Ascending aorta (tissue), 2 donors: ENCODE results near the gene RNF40. TPM values are rescaled to one million over a fixed set of nuclear protein-coding genes. Genes with fewer than 3 reads are reported as not detected.
A peak's percentile ranks its signal among the peaks of the same experiment; 100 is the strongest.

Source experiments
- DNase-seq, 2 donors: peaks; one replicate each; pipeline ENCODE4 v3.0.0-alpha.2; 2019; ENCODE audit warnings: low spot score in 2 of 2
- H3K27ac ChIP-seq, 2 donors: fragments of 200-600 bp; sonication (generic); one replicate each; pipeline ENCODE4 v1.5.1; 2016 to 2017; ENCODE audit warnings: mild to moderate bottlenecking in 1 of 2
- H3K27me3 ChIP-seq: fragments of 200-600 bp; sonication (generic); one replicate; pipeline ENCODE4 v1.5.1; 2017
- H3K36me3 ChIP-seq, 2 donors: fragments of 200-600 bp; sonication (generic); one replicate each; pipeline ENCODE4 v1.5.1; 2016
- H3K4me1 ChIP-seq, 2 donors: fragments of 200-600 bp; sonication (generic); one replicate each; pipeline ENCODE4 v1.5.1; 2016 to 2017; ENCODE audit warnings: mild to moderate bottlenecking in 1 of 2
- H3K4me3 ChIP-seq, 2 donors: fragments of 200-600 bp; sonication (generic); one replicate each; pipeline ENCODE4 v1.5.1; 2016 to 2017; ENCODE audit warnings: mild to moderate bottlenecking in 1 of 2
- H3K9me3 ChIP-seq, 2 donors: fragments of 200-600 bp; sonication (generic); one replicate each; pipeline ENCODE4 v1.5.1; 2016
- intact Hi-C: fragments of 100-400 bp; cut with DNase I; formaldehyde crosslinking; loops from one replicate; pipeline ENCODE4 v1.15.1; 2023
- total RNA-seq: library from RNA; depleted of rRNA; stranded (reverse); fragments of >200 nt; gene quantifications from one replicate; pipeline ENCODE4 v1.1.0, GENCODE V29; 2016
- TF ChIP-seq, protein P1 (sequence below), 3 experiments: fragments of 200-600 bp in 2 of 3; fragments of 450-650 bp in 1 of 3; sonication (generic) in 2 of 3; IDR thresholded peaks; one replicate each; pipeline ENCODE4 v1.5.1; 2016 to 2019; ENCODE audit warnings: antibody characterized with exemption in 3 of 3, mild to moderate bottlenecking in 1 of 3, moderate library complexity in 1 of 3

Gene RNF40
- total RNA-seq, 1 donor from 2014 or later, result 66.3 TPM

GRCh38 chr16:30725418-30725792, 36.7 kb upstream of the RNF40 start:
- Histone ChIP-seq H3K36me3 (peaks cover 68 to 80% of the 10 kb centered on the region in 2 donors), H3K9me3 (no peaks in the 10 kb centered on the region), H3K4me1 (no peaks in the 10 kb centered on the region), H3K27ac (peak overlapping the region in 1 of 2 donors; percentile 8), H3K27me3 (no peaks in the 10 kb centered on the region), H3K4me3 (no peak overlapping the region)
- TF ChIP-seq, protein P1, sequence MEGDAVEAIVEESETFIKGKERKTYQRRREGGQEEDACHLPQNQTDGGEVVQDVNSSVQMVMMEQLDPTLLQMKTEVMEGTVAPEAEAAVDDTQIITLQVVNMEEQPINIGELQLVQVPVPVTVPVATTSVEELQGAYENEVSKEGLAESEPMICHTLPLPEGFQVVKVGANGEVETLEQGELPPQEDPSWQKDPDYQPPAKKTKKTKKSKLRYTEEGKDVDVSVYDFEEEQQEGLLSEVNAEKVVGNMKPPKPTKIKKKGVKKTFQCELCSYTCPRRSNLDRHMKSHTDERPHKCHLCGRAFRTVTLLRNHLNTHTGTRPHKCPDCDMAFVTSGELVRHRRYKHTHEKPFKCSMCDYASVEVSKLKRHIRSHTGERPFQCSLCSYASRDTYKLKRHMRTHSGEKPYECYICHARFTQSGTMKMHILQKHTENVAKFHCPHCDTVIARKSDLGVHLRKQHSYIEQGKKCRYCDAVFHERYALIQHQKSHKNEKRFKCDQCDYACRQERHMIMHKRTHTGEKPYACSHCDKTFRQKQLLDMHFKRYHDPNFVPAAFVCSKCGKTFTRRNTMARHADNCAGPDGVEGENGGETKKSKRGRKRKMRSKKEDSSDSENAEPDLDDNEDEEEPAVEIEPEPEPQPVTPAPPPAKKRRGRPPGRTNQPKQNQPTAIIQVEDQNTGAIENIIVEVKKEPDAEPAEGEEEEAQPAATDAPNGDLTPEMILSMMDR (IDR thresholded peaks at IDR 0.05), result no peak
- DNase-seq, result no peak
- intact Hi-C loops, result no loop called here

- H3K27ac ChIP-seq, result no peak overlapping the region
- TF ChIP-seq, protein P1 (IDR thresholded peaks at IDR 0.05), result no peak
- no peak overlapping the region for H3K4me3 ChIP-seq
- H3K36me3 ChIP-seq, result peaks cover 62 to 80% of the 10 kb centered on the region in 2 donors
- H3K9me3 ChIP-seq, result no peaks in the 10 kb centered on the region
- intact Hi-C loops, result no loop called here
- no peaks in the 10 kb centered on the region for H3K27me3 ChIP-seq
- DNase-seq, result no peak
- H3K4me1 ChIP-seq, result no peaks in the 10 kb centered on the region
Measured at GRCh38 chr16:30728321-30728720, 33.8 kb upstream of the RNF40 start.

DNA sequence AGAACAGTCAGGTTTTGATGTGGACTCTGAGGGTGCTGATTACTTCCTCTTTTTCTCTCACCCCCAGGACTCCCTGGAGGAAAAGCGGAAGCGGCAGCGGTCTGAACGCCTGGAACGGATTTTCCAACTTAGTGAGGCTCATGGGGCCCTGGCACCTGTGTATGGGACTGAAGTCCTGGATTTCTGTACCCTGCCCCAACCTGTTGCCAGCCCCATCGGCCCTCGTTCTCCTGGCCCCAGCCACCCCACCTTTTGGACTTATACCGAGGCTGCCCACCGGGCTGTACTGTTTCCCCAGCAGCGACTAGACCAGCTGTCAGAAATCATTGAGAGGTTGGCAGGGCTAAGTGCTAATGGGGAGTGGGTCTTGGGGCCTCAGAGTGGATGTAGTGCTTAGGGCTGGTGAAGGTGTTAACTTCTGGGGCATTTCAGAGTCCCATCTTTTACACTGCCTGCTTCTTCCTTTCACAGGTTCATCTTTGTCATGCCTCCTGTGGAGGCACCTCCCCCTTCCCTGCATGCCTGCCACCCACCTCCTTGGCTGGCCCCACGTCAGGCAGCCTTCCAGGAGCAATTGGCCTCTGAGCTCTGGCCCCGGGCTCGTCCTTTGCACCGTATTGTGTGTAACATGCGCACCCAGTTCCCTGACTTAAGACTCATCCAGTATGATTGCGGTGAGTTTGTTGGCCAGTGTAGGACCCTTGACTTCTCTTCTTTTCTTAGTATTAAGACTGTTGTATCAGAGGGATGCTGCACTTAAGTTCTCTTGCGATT, 33.0 kb upstream of the RNF40 start:
- H3K4me3 ChIP-seq, result no peak overlapping the region
- H3K27me3 ChIP-seq, result no peaks in the 10 kb centered on the region
- no peaks in the 10 kb centered on the region for H3K9me3 ChIP-seq
- intact Hi-C loops, result no loop called here
- no peaks in the 10 kb centered on the region for H3K4me1 ChIP-seq
- H3K36me3 ChIP-seq, result peaks cover 62 to 80% of the 10 kb centered on the region in 2 donors
- no peak for DNase-seq
- TF ChIP-seq, protein P1 (IDR thresholded peaks at IDR 0.05), result no peak
- H3K27ac ChIP-seq, result no peak overlapping the region

DNA sequence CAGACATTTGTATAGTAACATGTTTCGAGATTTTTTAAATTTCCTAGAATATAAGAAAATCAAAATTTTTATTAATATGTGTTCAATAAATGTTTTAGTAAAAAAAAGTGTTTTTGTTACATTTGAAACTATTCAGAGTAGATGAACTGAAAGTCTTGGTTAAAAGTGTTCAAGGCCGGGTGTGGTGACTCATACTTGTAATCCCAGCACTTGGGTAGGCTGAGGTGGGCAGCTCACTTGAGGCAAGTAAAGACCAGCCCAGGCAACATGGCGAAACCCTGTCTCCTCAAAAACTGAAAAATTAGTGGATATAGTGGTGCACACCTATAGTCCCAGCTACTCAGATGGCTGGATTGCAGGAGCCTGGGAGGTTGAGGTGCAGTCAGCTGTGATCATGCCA, 30.7 kb upstream of the RNF40 start:
- Histone ChIP-seq H3K36me3 (peaks cover 69 to 80% of the 10 kb centered on the region in 2 donors), H3K27ac (no peak overlapping the region), H3K27me3 (no peaks in the 10 kb centered on the region), H3K4me1 (no peaks in the 10 kb centered on the region), H3K9me3 (no peaks in the 10 kb centered on the region), H3K4me3 (no peak overlapping the region)
- intact Hi-C loops, result no loop called here
- TF ChIP-seq, protein P1 (IDR thresholded peaks at IDR 0.05), result no peak
- DNase-seq, result no peak

- TF ChIP-seq, protein P1 (IDR thresholded peaks at IDR 0.05), result no peak
- H3K4me1 ChIP-seq, result peaks cover 8 to 22% of the 10 kb centered on the region in 2 donors
- no peaks in the 10 kb centered on the region for H3K27me3 ChIP-seq
- H3K4me3 ChIP-seq, result no peak overlapping the region
- H3K9me3 ChIP-seq, result no peaks in the 10 kb centered on the region
- no peak for DNase-seq
- intact Hi-C loops, result no loop called here
- H3K27ac ChIP-seq, result no peak overlapping the region
- H3K36me3 ChIP-seq, result peaks cover 66 to 72% of the 10 kb centered on the region in 2 donors
Measured at GRCh38 chr16:30736995-30737793, 24.9 kb upstream of the RNF40 start.
